Skeletal muscle tissue (tissue), 4 donors: ENCODE data around the gene KIF1C. TPM values are rescaled to one million over a fixed set of nuclear protein-coding genes. Genes with fewer than 3 reads are reported as not detected.
A peak's percentile ranks its signal among the peaks of the same experiment; 100 is the strongest.

Experiments
- H3K27ac ChIP-seq: one replicate; pipeline ENCODE4 v1.7.0; 2013; ENCODE audit warnings: mild to moderate bottlenecking, low read depth, low read length, inconsistent platforms
- H3K27me3 ChIP-seq, 3 donors: one replicate each; pipeline ENCODE4 v1.7.0; 2013; ENCODE audit warnings: low read length in 3 of 3; ENCODE audit not compliant: control insufficient read depth in 3 of 3, insufficient read depth in 3 of 3
- H3K36me3 ChIP-seq, 3 donors: one replicate each; pipeline ENCODE4 v1.7.0; 2013; ENCODE audit warnings: low read length in 3 of 3; ENCODE audit not compliant: control insufficient read depth in 3 of 3, insufficient read depth in 3 of 3
- H3K4me1 ChIP-seq, 3 donors: one replicate each; pipeline ENCODE4 v1.7.0; 2013; ENCODE audit warnings: low read length in 3 of 3, mild to moderate bottlenecking in 3 of 3; ENCODE audit not compliant: control insufficient read depth in 3 of 3, insufficient read depth in 3 of 3
- H3K4me3 ChIP-seq, 3 donors: one replicate each; pipeline ENCODE4 v1.7.0; 2013; ENCODE audit warnings: low read length in 3 of 3
- H3K9ac ChIP-seq, 3 donors: one replicate each; pipeline ENCODE4 v1.7.0; 2013; ENCODE audit warnings: low read length in 3 of 3, mild to moderate bottlenecking in 3 of 3, moderate library complexity in 2 of 3, low read depth in 1 of 3
- H3K9me3 ChIP-seq, 3 donors: one replicate each; pipeline ENCODE4 v1.7.0; 2013; ENCODE audit warnings: low read length in 3 of 3; ENCODE audit not compliant: control insufficient read depth in 3 of 3
- total RNA-seq: library from RNA; depleted of rRNA; stranded (reverse); fragments of >200 nt; gene quantifications from one replicate; pipeline ENCODE4 v1.2.3, GENCODE V29; 2014
- donor health status: Osteomylitis.

KIF1C gene
- total RNA-seq, 1 donor from 2014 or later, result 47.5 TPM

DNA sequence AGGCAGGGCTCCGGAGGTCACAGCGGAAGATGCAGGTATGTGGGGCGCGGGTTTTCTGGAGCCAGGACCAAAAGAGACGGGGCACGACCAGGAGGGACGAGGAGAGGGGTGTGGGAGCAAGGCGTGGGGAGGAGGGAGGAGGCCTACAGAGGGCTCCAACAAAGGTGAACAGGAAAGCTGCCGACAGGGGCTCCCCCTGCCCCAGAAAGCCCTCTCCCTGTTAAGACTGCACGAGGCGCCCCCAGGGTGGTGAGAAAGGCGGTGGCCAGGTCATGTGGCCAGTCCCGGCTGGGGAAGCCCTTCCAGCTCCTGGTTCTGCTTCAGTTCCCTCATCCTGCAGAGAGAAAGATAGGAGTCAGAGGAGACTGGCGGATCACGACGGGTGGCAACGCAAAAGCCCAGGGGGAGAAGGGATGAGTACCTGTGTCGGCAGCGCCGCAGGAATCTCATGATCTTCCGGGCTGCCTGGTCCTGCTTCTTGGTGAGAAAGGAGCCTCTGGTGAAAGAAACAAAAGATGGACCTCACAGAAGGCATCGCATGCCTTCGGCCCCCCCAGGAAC lies 29.2 kb upstream of the KIF1C start:
- Histone ChIP-seq H3K9ac (peak overlapping the region; percentile 83 to 97 (median 87)), H3K4me3 (peak overlapping the region; percentile 75 to 97 (median 86)), H3K27me3 (no peaks in the 10 kb centered on the region), H3K27ac (peak overlapping the region; percentile 87), H3K36me3 (peaks cover 28 to 38% (median 28%) of the 10 kb centered on the region in 3 donors), H3K9me3 (no peaks in the 10 kb centered on the region), H3K4me1 (peaks cover 54 to 68% (median 57%) of the 10 kb centered on the region in 3 donors)

DNA sequence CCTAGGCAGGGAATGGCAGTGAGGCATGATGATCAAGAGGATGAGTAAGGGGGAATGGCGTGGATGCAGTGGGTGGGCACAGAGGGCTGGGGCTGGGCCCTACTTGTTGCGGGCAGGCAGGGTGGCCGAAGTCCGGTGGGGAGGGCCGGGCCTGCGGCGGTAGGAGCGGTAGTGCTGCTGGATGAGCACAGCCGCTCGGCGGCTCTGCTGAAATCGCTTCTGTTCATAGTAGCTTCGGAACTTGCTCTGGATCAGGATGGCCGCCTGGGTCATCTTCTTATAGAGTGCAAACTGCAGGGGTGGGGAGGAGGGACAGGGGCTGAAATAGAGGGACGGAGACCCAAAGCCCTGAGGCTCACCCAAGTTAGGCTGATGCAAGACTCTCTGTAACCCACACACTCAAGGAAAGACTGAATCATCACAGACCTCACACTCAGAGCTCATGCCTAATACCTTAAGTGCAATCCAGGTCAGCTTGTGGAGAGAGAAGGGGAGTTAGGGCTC lies 28.7 kb upstream of the KIF1C start:
- H3K9ac ChIP-seq, result peak overlapping the region; percentile 83 to 97 (median 87)
- peaks cover 29 to 40% (median 31%) of the 10 kb centered on the region in 3 donors for H3K36me3 ChIP-seq
- H3K4me1 ChIP-seq, result peaks cover 60 to 73% (median 63%) of the 10 kb centered on the region in 3 donors
- H3K4me3 ChIP-seq, result peak overlapping the region; percentile 75 to 97 (median 86)
- peak overlapping the region; percentile 87 for H3K27ac ChIP-seq
- no peaks in the 10 kb centered on the region for H3K9me3 ChIP-seq
- H3K27me3 ChIP-seq, result no peaks in the 10 kb centered on the region

DNA sequence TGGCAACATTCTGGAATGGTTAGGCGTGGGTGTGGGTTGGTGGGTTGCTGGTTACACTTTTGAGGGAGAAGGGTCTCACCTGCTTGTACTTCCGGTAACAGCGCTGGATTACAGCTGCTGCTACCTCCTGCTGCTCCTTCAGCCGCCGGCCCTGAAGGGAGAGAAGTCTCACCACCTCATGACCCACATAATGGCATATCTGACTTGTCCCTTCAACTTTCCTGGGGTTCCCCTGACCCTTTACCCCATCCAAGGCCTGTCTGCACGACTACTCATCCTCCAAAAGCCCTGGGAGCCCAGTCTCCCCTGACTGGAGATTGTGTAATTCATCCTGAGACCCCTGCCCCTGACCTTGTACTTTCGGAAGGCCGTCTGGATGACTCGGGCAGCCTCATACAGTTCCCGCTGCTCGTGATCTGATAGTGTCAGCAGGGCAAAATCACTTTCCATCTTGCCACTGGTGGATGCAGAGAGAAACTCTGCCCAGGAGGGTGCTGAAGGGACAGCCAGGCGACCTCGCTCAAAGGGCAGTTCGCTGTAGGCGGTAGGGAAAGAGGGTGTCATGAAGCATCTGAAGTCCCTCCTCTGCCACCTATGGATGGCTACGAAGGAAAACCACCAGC lies 28.1 kb upstream of the KIF1C start:
- H3K27ac ChIP-seq, result peak overlapping the region; percentile 45
- H3K4me1 ChIP-seq, result peaks cover 65 to 79% (median 68%) of the 10 kb centered on the region in 3 donors
- no peaks in the 10 kb centered on the region for H3K9me3 ChIP-seq
- peak overlapping the region in 2 of 3 donors; percentile 2 to 97 for H3K9ac ChIP-seq
- H3K36me3 ChIP-seq, result peaks cover 33 to 42% (median 35%) of the 10 kb centered on the region in 3 donors
- H3K27me3 ChIP-seq, result no peaks in the 10 kb centered on the region
- H3K4me3 ChIP-seq, result peak overlapping the region in 1 of 3 donors; percentile 75

DNA sequence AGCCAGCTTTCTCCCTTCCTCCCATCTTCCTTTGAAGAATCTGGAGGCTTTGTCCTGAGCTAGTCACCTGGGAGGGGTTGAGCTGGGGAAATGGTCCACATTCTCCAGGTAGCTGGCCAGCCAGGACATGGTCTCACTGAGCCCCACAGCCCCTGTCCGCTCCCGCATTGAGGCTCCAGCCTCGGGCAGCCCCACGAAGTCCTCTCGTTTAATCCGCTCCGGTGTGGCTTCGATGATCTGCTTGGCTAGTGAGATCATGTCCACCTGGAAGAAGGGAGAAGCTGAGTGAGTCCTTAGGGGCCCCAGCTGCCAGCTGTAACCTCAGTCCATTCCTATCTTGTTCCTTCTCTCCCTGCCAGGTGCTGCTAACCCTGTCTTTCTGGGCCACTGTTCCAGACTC lies 27.5 kb upstream of the KIF1C start:
- peaks cover 72 to 83% (median 73%) of the 10 kb centered on the region in 3 donors for H3K4me1 ChIP-seq
- H3K27ac ChIP-seq, result peak overlapping the region; percentile 45
- H3K27me3 ChIP-seq, result no peaks in the 10 kb centered on the region

DNA sequence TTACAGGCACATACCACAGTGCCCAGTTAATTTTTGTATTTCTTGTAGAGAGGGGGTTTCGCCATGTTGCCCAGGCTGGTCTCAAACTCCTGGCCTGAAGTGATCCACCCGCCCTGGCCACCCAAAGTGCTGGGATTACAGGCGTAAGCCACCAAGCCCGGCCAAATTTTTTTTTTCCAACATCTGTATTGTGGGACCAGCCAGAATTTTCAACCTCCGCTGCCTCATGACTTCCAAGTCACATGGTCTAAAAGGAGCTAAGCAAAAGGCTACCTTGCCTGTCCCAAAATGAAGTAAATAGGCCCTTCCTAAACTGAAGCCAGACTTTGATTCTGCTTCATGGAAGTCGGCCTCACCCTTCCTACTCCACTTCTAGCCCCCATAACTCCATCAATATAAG lies 25.9 kb upstream of the KIF1C start:
- no peaks in the 10 kb centered on the region for H3K9me3 ChIP-seq
- H3K4me1 ChIP-seq, result peaks cover 68 to 76% (median 70%) of the 10 kb centered on the region in 3 donors

More for the DNA sequence above, 27.5 kb upstream of the KIF1C start:
- Histone ChIP-seq H3K4me3 (no peak overlapping the region), H3K36me3 (peaks cover 33 to 40% (median 35%) of the 10 kb centered on the region in 3 donors), H3K9ac (peak overlapping the region in 1 of 3 donors; percentile 2), H3K9me3 (no peaks in the 10 kb centered on the region)

DNA sequence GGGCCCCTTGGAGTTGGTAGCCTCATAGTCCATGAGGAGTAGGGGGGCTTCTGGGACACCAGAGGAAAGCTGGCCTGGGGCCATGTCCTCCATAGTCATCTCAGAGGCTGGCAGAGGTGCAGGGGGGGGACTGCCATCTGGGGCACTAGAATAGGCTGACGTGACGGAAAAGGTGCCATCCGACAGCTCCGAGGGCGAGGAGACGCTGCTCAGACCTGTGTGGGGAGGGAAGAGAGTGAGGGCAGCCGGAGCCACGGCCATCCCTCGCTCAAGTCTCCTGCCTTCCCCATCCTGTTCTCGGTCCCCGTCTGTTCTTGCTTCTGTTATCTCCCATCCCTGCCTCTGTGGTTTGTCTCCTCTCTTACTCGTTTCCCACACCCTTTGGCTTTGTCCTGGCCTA lies 25.4 kb upstream of the KIF1C start:
- Histone ChIP-seq H3K4me1 (peaks cover 68 to 75% (median 70%) of the 10 kb centered on the region in 3 donors), H3K9ac (peak overlapping the region; percentile 47 to 68 (median 60)), H3K4me3 (no peak overlapping the region), H3K9me3 (no peaks in the 10 kb centered on the region), H3K27me3 (no peaks in the 10 kb centered on the region), H3K36me3 (peaks cover 43 to 51% (median 44%) of the 10 kb centered on the region in 3 donors), H3K27ac (peak overlapping the region; percentile 86)

More for the DNA sequence above, 25.9 kb upstream of the KIF1C start:
- peak overlapping the region in 2 of 3 donors; percentile 47 to 68 for H3K9ac ChIP-seq
- H3K27me3 ChIP-seq, result no peaks in the 10 kb centered on the region
- peaks cover 38 to 47% (median 39%) of the 10 kb centered on the region in 3 donors for H3K36me3 ChIP-seq
- peak overlapping the region; percentile 86 for H3K27ac ChIP-seq
- no peak overlapping the region for H3K4me3 ChIP-seq

DNA sequence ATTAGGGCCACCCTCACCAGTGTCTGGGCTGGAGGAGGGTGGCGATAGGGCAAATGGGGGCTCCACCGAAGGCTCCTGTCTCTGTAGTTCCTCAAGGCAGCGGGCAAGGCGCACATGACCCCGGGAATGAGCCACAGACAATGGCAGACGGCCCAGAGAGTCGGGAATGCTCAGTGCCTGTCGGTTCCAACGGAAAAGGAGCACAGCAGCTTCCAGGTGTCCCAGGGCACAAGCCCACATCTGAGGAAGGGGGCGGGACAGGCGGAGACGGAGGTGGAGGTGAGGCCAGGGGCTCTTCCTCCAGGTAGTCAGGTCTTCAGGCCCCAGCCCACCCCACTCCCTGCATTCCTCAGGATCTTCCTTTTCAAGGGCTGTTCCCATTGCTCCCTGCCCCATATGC lies 25.0 kb upstream of the KIF1C start:
- H3K27ac ChIP-seq, result peak overlapping the region; percentile 86
- H3K36me3 ChIP-seq, result peaks cover 47 to 55% (median 48%) of the 10 kb centered on the region in 3 donors
- no peaks in the 10 kb centered on the region for H3K27me3 ChIP-seq
- peak overlapping the region in 1 of 3 donors; percentile 18 for H3K4me3 ChIP-seq
- H3K9ac ChIP-seq, result peak overlapping the region; percentile 47 to 68 (median 60)
- no peaks in the 10 kb centered on the region for H3K9me3 ChIP-seq
- peaks cover 68 to 75% (median 70%) of the 10 kb centered on the region in 3 donors for H3K4me1 ChIP-seq

DNA sequence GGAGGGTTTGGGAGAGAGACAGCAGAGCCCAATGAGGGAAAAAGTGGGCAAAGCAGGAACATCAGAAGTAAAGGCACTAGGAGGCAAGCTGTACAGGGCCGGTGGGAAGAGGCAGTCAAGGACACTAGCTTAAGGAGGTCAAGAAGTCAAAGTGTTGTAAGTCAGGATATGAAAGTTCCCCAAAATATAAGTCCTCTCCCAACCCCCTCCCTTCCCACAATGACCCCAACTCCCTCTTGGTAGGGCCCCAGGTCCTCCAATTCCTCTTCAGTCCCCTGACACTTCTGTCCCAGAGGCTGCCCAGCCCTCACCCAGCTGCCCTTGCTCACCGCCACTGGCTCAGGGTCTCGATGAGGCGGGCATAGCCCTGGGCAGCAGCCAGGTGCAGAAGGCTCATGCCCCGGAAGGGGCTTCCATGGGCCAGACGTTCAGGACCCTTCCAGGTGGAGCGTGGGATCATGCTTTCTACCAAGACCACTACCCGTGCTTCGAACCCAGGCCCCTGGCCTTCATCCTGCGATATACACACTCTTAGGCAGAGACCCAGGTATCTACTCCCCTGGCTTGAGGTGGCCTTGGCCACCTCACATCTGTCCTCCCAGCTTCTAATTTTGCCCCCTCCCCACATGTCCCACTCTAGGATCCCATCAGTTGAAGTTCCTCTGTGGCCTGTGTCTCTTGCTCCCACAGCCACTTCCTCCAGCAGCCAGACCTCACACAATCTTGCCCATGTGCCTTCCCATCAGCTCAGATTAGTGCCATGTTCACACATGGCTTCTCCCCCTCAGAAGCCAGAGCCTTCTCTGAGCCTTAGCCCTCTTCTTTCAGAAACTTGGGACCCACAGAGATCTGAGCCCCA lies 24.3 kb upstream of the KIF1C start:
- H3K27me3 ChIP-seq, result no peaks in the 10 kb centered on the region
- peak overlapping the region; percentile 47 to 60 (median 55) for H3K9ac ChIP-seq
- peaks cover 61 to 74% (median 66%) of the 10 kb centered on the region in 3 donors for H3K4me1 ChIP-seq
- peak overlapping the region; percentile 27 to 61 (median 32) for H3K4me3 ChIP-seq
- peaks cover 55 to 62% (median 55%) of the 10 kb centered on the region in 3 donors for H3K36me3 ChIP-seq
- H3K27ac ChIP-seq, result peak overlapping the region; percentile 86
- no peaks in the 10 kb centered on the region for H3K9me3 ChIP-seq

DNA sequence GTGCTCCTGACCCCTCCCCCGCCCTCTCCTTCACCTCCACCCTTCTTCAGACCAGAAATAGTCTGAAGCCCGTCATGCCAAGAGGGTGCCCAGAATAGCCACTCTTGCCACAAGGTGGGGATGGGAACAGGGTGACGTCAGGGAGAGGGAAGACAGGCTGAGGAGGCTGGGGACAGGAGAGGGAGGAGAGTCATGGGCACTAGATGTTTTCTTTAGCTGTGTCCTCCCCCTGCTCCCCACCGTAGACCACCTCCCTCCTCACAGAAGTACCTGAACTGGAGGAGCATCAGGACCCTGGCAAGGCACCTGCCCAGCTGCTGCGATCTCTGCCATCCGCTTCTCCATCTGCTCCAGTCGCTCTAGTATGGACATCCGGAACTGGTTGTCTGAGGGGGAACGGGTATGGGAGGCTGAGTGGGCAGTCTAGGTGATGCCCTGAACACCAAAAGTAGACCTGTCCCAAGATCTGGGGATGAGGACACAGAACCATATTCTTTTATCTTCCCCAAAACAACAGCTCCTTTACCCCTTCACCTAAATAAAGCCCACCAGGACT lies 23.6 kb upstream of the KIF1C start:
- H3K27ac ChIP-seq, result peak overlapping the region; percentile 86
- no peaks in the 10 kb centered on the region for H3K27me3 ChIP-seq
- peak overlapping the region; percentile 60 to 71 (median 66) for H3K9ac ChIP-seq
- H3K4me3 ChIP-seq, result peak overlapping the region in 2 of 3 donors; percentile 32 to 61
- H3K4me1 ChIP-seq, result peaks cover 54 to 70% (median 59%) of the 10 kb centered on the region in 3 donors
- H3K36me3 ChIP-seq, result peaks cover 56 to 69% (median 57%) of the 10 kb centered on the region in 3 donors
- H3K9me3 ChIP-seq, result no peaks in the 10 kb centered on the region
